DOHH2 (cell line): Measurements from ENCODE around the gene MLC1.

Experiments
- CTCF ChIP-seq: fragments of 200-600 bp; sonication (generic); IDR thresholded peaks from one replicate; pipeline ENCODE4 v1.5.1; 2014; ENCODE audit warnings: antibody characterized with exemption, mild to moderate bottlenecking, low read depth, low read length; ENCODE audit not compliant: poor library complexity, severe bottlenecking
- EZH2phosphoT487 ChIP-seq: fragments of 200-600 bp; sonication (generic); IDR thresholded peaks from 2 replicates; pipeline ENCODE4 v1.6.1; 2017; ENCODE audit warnings: borderline replicate concordance, mild to moderate bottlenecking, antibody characterized with exemption, low read length, moderate library complexity, mixed read lengths

- TF ChIP-seq CTCF (no peak), EZH2phosphoT487 (no peak)
Measured at GRCh38 chr22:50129121-50129736, 44.0 kb upstream of the MLC1 start.
